Liver (tissue), 3 donors: ENCODE data around the gene MNAT1.

Experiments used
- GABPA ChIP-seq, 2 donors: IDR thresholded peaks in 1 of 2; conservative IDR thresholded peaks in 1 of 2; 2 replicates each; pipeline ENCODE4 v1.6.1; 2016; ENCODE audit warnings: antibody characterized with exemption in 2 of 2, mild to moderate bottlenecking in 1 of 2, moderate library complexity in 1 of 2
- RAD21 ChIP-seq, 2 donors: IDR thresholded peaks; 2 replicates each; pipeline ENCODE4 v1.6.1; 2016; ENCODE audit warnings: antibody characterized with exemption in 2 of 2, mild to moderate bottlenecking in 2 of 2
- SP1 ChIP-seq: IDR thresholded peaks from 2 replicates; pipeline ENCODE4 v1.6.1; 2018; ENCODE audit warnings: antibody characterized with exemption, mild to moderate bottlenecking
- TAF1 ChIP-seq: conservative IDR thresholded peaks from 2 replicates; pipeline ENCODE4 v1.6.1; 2016; ENCODE audit warnings: antibody characterized with exemption, mild to moderate bottlenecking
- TF ChIP-seq, protein P1 (sequence below): fragments of 150-350 bp; IDR thresholded peaks from 2 replicates; pipeline ENCODE4 v1.5.1; 2017; ENCODE audit warnings: improper control_type of control experiment, low read depth, low read length; ENCODE audit not compliant: missing input control
- TF ChIP-seq, protein P2 (sequence below): IDR thresholded peaks from 2 replicates; pipeline ENCODE4 v1.6.1; 2016; ENCODE audit warnings: antibody characterized with exemption
- TF ChIP-seq, protein P3 (sequence below): IDR thresholded peaks from 2 replicates; pipeline ENCODE4 v1.6.1; 2016; ENCODE audit warnings: antibody characterized with exemption
- TF ChIP-seq, protein P4 (sequence below): IDR thresholded peaks from 2 replicates; pipeline ENCODE4 v1.6.1; 2016; ENCODE audit warnings: antibody characterized with exemption
- donor health status: healthy.
- donor health status: healthy.

DNA sequence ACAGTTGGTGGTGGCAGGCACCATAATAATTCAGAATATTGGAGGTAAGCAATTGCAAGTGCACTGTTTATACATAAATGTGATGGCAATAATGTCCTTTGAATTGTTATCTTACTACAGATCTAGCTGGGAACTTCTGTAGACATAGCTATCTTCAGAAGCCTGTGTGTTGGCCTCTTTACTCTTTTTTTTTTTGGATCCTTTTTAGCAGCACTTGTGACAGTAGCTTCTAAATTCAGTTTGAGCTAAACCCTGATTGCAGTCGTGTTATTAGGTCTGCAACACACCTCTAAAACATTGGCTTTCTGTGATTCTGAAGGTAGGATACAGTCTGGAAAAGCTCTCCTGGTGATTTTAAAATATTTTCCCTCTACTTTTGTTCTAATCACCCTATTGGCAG lies 285.0 kb downstream of the MNAT1 start:
- TF ChIP-seq, protein P1, sequence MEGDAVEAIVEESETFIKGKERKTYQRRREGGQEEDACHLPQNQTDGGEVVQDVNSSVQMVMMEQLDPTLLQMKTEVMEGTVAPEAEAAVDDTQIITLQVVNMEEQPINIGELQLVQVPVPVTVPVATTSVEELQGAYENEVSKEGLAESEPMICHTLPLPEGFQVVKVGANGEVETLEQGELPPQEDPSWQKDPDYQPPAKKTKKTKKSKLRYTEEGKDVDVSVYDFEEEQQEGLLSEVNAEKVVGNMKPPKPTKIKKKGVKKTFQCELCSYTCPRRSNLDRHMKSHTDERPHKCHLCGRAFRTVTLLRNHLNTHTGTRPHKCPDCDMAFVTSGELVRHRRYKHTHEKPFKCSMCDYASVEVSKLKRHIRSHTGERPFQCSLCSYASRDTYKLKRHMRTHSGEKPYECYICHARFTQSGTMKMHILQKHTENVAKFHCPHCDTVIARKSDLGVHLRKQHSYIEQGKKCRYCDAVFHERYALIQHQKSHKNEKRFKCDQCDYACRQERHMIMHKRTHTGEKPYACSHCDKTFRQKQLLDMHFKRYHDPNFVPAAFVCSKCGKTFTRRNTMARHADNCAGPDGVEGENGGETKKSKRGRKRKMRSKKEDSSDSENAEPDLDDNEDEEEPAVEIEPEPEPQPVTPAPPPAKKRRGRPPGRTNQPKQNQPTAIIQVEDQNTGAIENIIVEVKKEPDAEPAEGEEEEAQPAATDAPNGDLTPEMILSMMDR, result no peak
- TF ChIP-seq GABPA (IDR thresholded peaks at IDR 0.05 in 1 of 2, conservative IDR thresholded peaks at IDR 0.05 in 1 of 2) (no peak), RAD21 (IDR thresholded peaks at IDR 0.05) (no peak), TAF1 (no peak), SP1 (no peak)
- TF ChIP-seq, protein P2, sequence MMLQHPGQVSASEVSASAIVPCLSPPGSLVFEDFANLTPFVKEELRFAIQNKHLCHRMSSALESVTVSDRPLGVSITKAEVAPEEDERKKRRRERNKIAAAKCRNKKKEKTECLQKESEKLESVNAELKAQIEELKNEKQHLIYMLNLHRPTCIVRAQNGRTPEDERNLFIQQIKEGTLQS, result no peak
- TF ChIP-seq, protein P3, sequence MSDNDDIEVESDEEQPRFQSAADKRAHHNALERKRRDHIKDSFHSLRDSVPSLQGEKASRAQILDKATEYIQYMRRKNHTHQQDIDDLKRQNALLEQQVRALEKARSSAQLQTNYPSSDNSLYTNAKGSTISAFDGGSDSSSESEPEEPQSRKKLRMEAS, result no peak
- TF ChIP-seq, protein P4, sequence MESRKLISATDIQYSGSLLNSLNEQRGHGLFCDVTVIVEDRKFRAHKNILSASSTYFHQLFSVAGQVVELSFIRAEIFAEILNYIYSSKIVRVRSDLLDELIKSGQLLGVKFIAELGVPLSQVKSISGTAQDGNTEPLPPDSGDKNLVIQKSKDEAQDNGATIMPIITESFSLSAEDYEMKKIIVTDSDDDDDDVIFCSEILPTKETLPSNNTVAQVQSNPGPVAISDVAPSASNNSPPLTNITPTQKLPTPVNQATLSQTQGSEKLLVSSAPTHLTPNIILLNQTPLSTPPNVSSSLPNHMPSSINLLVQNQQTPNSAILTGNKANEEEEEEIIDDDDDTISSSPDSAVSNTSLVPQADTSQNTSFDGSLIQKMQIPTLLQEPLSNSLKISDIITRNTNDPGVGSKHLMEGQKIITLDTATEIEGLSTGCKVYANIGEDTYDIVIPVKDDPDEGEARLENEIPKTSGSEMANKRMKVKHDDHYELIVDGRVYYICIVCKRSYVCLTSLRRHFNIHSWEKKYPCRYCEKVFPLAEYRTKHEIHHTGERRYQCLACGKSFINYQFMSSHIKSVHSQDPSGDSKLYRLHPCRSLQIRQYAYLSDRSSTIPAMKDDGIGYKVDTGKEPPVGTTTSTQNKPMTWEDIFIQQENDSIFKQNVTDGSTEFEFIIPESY, result no peak
